ENCODE results near the gene DDHD1.
"Not testable (repeated sequence)": the region's sequence is repeated elsewhere in the genome, so short reads cannot be mapped to it uniquely, and the experiment has no call there.

- TF ChIP-seq CTCF (conservative IDR thresholded peaks at IDR 0.05; ENCODE audit: low read length); EZH2phosphoT487 (IDR thresholded peaks at IDR 0.05; ENCODE audit: borderline replicate concordance): not testable (repeated sequence)
These were observed 26.4 kb upstream of the DDHD1 start for GRCh38 chr14:53179486-53180005.
